ENCODE results near the gene WDR45B. TPM values are rescaled to one million over a fixed set of nuclear protein-coding genes. Genes with fewer than 3 reads are reported as not detected.

The WDR45B gene
- polyA plus RNA-seq, 1 of the 3 experiments (the other 2 are of a cell fraction), result 171 TPM

- no peak for TF ChIP-seq ZBTB33 (IDR thresholded peaks at IDR 0.05; ENCODE audit: borderline replicate concordance, low read depth)
- no peak for TF ChIP-seq PBX3 (IDR thresholded peaks at IDR 0.05)
- TF ChIP-seq NRF1 (IDR thresholded peaks at IDR 0.05; ENCODE audit: low read depth, low read length), result no peak
Measured at GRCh38 chr17:82693168-82693867, 45.1 kb upstream of the WDR45B start (continued).

GRCh38 chr17:82692268-82692667, 44.0 kb upstream of the WDR45B start:
- Histone ChIP-seq H3K27me3 (ENCODE audit: insufficient read depth) (no peaks in the 10 kb centered on the region), H3K4me1 (ENCODE audit: control insufficient read depth in 1 of 2, insufficient read depth in 2 of 2, low read depth in 1 of 2, low read length in 1 of 2) (peaks cover 0 to 5% of the 10 kb centered on the region in 2 experiments; a peak in 1 of 4 replicates), H3K9ac (no peak overlapping the region), H3K27ac (ENCODE audit: low read depth in 2 of 2, low read length in 1 of 2) (no peak overlapping the region), H3K4me3 (ENCODE audit: low read depth in 2 of 2, low read length in 1 of 2) (no peak overlapping the region), H3K9me3 (no peaks in the 10 kb centered on the region; the same call in 1 of the 2 replicates), H3K9me2 (no peaks in the 10 kb centered on the region), H3K4me2 (no peak overlapping the region), H4K20me1 (ENCODE audit: insufficient read depth) (no peaks in the 10 kb centered on the region), H3K79me2 (ENCODE audit: insufficient read depth) (0 out of 2 replicates have a peak, but pooled peaks cover 4% of the 10 kb centered on the region), H2AFZ (ENCODE audit: low read depth) (no peak overlapping the region), H3F3A (replicated peaks; ENCODE audit: insufficient read depth) (no peaks in the 10 kb centered on the region), H3K36me3 (replicated peaks in 1 of 2; ENCODE audit: control insufficient read depth in 1 of 2, insufficient read depth in 2 of 2, low read length in 1 of 2) (peaks cover 0 to 8% of the 10 kb centered on the region in 2 experiments)
- CTCF ChIA-PET, result interaction anchor here (1.0 to 1.5 kb wide), 2 partner anchors 24 to 82 kb away, joined by 3 to 5 read pairs; no protein-coding TSS in a partner anchor
- 92% methylated on average over 15 of the region's 16 CpGs for WGBS (ENCODE audit: low lambda C conversion rate)
- POLR2A ChIA-PET, result no interaction called here
- no peak for DNase-seq
- TF ChIP-seq FOXM1 (IDR thresholded peaks at IDR 0.05; ENCODE audit: low read depth) (no peak), RCOR1 (IDR thresholded peaks at IDR 0.05; ENCODE audit: low read length) (no peak), MEF2A (IDR thresholded peaks at IDR 0.05; ENCODE audit: borderline replicate concordance, low read depth) (no peak), TCF12 (IDR thresholded peaks at IDR 0.05) (no peak), GABPA (IDR thresholded peaks at IDR 0.05; ENCODE audit: low read depth) (no peak), YY1 (IDR thresholded peaks at IDR 0.05; ENCODE audit: low read depth) (no peak), MAX (IDR thresholded peaks at IDR 0.05; ENCODE audit: low read depth) (no peak), REST (IDR thresholded peaks at IDR 0.05; ENCODE audit: low read depth, low read length) (no peak), IRF3 (IDR thresholded peaks at IDR 0.05; ENCODE audit: low read depth, low read length) (no peak), RAD21 (IDR thresholded peaks at IDR 0.05; ENCODE audit: low read length) (no peak), EZH2phosphoT487 (IDR thresholded peaks at IDR 0.05; ENCODE audit: borderline replicate concordance, low read depth) (no peak), MXI1 (IDR thresholded peaks at IDR 0.05; ENCODE audit: low read depth, low read length) (no peak), TAF1 (IDR thresholded peaks at IDR 0.05; ENCODE audit: borderline replicate concordance, low read depth, low read length) (no peak), NFIC (IDR thresholded peaks at IDR 0.05; ENCODE audit: borderline replicate concordance) (no peak), EP300 (IDR thresholded peaks at IDR 0.05; ENCODE audit: borderline replicate concordance in 1 of 2, low read depth in 1 of 2, low read length in 1 of 2) (no peak), USF2 (IDR thresholded peaks at IDR 0.05; ENCODE audit: borderline replicate concordance, low read depth, low read length) (no peak), RFX5 (IDR thresholded peaks at IDR 0.05; ENCODE audit: low read length) (no peak), POLR2AphosphoS5 (IDR thresholded peaks at IDR 0.05; ENCODE audit: low read depth, low read length) (no peak), GATA2 (CRISPR knock-in tag; IDR thresholded peaks at IDR 0.05) (no peak)

Data from SK-N-SH (cell line).